GM21786 (cell line): ENCODE data around the gene GSTM3.

Experiments
- ATAC-seq: cut with Tn5 transposase; IDR thresholded peaks from one replicate; pipeline ENCODE4 v1.9.1; 2021; ENCODE audit not compliant: unreplicated experiment

Gene GSTM3

DNA sequence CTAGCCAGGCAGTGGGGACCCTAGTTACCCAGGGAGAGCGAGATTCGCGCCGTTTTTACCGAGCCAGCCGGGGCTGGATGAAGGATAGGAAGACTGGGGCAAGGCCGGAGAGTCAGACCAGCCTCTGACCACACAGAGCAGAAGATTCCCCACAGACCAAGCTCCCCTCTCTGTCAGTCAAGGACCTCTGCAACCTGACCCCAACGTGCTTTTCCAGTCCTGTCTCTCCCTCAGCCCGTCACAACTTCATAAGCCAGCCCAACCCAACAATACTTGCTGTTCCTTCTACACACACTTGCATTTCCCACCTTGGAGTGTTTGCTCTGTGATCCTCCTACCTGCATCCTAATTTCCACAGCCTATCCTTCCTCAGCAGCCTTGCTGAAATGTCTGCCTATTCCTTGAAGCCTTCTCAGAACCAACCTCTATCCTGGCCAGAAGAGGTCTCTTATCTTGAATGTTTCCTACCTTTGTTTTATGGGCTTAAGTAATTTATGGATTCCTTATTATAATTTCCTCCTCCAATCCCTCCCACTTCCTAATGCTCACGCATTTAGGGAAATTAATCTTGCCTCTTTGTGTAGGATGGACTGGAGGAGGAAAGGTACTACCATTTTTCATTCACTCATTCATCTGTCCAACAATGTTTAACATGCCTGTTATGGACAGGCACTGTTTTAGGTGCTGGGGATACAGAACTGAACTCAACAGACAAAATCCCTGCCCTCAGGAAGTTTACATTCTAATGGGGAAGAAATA is at the start of gene GSTM3:
Gene GSTM3, minus strand, starts transcription at position 424 of the 759 bp plus-strand sequence. CDS start 751 bp downstream, outside the sequence.
- ATAC-seq: no peak

- ATAC-seq: no peak
Measured at GRCh38 chr1:109790329-109790728, 49.5 kb upstream of the GSTM3 start.

GRCh38 chr1:109789551-109790180 is 48.8 kb upstream of the GSTM3 start:
- no peak for ATAC-seq

GRCh38 chr1:109788695-109789521 is 48.1 kb upstream of the GSTM3 start:
- no peak for ATAC-seq

DNA sequence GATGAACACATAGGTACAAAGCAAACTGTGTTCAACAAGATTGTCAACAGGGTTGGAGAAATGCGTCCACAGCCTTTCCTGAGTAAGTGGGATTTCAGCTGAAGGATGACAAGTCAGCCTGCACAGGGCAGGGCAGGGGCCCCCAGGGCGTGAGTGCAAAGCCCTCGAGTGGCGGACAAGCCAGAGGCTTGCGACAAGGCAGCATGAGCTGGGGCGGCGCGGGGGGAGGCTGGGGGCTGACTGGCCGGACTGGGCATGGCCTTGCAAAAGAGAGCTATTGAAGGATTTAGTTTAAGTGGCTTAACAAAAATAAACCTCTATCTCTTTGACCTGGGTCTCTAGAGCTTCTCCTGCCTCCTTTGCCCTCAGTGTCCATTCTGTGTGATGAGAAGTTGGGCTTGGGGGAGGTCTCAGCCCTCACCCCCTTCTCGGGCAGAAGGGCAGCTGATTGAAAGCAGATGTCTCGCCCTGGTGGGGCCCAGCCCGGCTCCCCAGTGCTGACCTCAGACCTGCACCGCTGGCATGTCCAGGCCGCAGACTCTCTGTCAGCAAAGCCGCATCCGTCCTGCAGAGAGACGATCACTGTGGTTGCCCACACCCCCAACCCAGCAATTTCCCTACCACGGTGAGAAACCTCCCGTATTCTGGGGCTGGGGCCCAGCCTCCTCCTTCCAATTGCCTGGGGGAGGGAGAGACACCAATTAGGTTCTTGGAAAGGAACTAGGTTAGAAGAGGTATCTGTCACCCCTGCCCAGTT is 47.2 kb upstream of the GSTM3 start:
- ATAC-seq: no peak

DNA sequence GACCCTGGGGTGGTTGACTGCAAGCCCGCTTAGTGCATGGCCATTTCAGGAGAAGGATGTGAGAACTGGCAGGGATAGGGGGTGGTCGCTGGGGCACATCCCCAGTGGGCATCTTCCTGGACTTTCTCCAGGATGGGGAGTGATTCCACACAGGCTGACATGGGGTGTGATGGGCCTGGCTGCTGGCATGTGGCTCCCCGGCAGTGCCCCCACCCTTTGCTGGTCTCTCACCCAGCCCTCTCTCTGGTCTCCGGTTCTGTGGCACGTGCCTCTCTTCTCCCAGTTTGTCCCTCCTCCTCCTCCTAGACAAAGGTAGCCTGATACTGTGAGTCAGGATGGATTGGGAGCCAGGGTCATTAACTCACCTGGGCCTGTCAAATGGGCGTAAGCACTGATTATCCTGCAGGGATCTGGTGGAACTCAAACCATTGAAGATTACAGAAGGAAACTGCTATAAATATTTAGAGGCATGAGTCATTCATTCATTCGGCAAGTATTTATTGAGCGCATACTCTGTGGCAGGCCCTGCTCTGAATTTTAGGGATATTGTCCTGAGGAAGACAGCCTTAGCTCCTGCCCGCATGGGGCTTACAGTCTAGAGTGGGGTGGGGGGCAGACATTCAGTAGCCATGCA is 46.5 kb upstream of the GSTM3 start:
- no peak for ATAC-seq

DNA sequence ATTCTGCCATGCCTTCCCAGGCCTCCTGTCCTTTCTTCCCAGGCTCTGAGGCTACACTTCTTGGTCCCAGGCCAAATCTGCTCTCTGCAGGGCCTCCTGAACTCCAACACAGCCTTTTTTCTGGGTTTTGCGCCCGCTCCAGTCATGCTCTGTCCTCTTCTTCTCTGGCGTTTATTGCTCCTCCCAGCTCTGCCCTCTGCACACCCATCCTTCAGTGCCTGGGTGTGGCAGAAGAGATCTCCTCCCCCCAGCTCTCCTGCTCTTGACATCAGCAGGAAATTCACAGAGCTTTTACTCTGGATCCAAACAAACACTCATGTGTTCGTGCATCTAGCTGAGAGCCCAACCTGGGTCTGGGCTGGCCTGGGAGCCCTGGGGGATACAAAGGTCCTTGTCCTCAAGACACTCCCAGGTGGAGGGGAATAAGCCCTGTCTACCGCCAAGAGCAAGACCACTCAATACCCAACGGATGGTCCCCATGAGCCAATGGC is 45.7 kb upstream of the GSTM3 start:
- no peak for ATAC-seq

DNA sequence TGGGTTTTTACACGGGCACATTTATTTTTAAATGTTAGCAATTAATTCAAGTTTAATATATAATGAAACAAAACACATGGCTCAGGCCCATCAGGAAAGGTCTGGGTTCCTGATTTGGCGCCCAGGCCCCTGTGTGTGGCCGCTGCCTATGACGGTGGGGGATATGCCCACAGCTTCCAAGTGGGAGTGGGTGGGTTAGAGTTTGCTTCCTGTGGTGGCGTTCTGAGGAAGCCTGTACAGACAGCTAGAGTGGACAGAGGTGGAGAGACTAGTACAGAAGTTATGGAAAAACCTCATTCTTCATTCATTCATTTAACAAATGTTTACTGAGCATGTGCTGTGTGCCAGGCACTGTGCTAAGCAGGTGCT is 45.3 kb upstream of the GSTM3 start:
- no peak for ATAC-seq

- ATAC-seq: no peak
Measured at GRCh38 chr1:109785446-109786111, 44.7 kb upstream of the GSTM3 start.

DNA sequence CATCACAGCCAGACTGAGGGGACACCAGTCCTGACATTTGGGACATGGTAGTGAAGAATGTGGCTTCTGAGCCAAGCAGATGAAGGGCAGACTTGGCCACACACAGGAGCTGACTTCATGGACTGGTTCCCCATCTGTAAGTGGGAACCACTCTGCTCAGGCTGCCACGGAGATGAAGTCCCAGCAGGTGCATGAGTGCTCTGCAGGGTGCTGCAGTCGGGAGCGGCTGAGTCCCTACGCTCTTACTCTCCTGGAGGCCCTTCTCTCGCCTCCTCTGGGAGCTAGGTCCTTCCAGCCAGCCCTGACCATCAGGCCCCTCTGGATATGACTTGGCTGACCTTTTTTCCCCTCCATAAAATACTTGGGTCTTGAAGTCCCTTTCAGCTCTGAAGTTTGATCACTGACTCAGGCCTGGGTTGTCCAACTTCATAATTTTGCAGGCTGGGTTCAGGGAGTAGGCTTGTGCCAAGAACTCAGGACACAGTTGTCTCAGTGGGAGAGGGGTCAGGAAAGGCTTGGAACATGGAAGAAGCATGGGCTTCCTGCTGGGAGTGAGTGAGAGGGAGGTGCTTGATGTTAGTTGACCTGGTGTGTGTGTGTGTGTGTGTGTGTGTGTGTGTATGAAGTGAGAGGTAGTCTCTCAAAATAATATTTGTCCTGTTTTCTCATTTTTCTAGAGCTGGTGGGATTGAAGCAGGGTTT is 43.9 kb upstream of the GSTM3 start:
- ATAC-seq: no peak

GRCh38 chr1:109783436-109783835 is 42.6 kb upstream of the GSTM3 start:
- ATAC-seq: no peak

- ATAC-seq: no peak
Measured at GRCh38 chr1:109782927-109783326, 42.1 kb upstream of the GSTM3 start.

GRCh38 chr1:109782514-109782913 is 41.7 kb upstream of the GSTM3 start:
- no peak for ATAC-seq

DNA sequence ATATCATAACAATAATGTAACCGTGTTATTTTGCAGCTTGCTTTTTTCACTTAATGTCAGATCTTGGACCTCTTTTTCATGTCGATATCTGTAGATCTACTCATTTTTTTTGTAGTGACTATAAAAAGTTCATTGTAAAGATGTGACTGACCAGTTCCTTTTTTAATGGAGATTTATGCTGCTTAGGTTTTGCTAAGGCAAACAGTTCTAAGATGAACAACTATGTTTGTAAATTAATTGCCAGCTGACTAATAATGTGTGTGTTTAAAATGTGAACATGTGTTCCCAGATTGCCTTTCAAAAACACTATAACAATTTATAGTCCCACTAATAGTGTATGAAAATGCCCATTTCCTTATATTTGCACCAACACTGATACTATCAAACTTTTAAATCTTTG is 41.0 kb upstream of the GSTM3 start:
- ATAC-seq: no peak

DNA sequence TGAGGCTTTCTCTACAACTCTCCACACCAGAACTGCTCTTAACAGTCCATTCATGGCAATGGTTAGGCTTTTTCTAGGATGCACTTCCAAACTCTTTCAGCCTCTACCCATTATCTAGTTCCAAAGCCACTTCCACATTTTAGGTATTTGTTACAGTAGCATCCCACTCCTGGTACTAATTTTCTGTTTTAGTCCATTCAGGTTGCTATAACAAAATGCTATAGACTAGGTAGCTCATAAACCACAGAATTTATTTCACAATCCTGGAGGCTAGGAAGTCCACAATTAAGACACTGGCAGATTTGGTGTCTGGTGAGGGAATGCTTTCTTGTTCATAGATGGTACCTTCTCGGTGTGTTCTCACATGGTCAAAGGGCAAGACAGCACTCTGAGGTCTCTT is 40.1 kb upstream of the GSTM3 start:
- no peak for ATAC-seq

- ATAC-seq: no peak
Measured at GRCh38 chr1:109777980-109778625, 37.3 kb upstream of the GSTM3 start.

DNA sequence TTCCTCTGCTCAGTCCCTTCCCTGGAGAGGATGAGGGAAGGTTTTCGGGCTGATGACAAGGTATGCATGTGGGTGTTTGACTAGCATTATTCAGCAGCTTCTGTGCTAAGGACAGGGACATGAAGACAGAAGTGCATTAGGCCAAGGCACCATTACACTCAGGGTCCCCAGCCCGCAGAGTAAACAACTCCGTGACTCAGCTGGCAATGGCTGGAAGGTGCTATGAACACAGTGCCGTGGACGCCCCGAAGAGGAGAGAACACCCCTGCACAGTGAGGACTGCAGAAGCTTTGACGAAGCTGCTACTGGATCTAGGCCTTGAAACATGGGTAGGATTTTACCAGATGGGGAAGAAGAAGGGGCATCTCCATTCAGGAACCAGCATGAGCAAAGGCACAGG is 36.6 kb upstream of the GSTM3 start:
- ATAC-seq: no peak

DNA sequence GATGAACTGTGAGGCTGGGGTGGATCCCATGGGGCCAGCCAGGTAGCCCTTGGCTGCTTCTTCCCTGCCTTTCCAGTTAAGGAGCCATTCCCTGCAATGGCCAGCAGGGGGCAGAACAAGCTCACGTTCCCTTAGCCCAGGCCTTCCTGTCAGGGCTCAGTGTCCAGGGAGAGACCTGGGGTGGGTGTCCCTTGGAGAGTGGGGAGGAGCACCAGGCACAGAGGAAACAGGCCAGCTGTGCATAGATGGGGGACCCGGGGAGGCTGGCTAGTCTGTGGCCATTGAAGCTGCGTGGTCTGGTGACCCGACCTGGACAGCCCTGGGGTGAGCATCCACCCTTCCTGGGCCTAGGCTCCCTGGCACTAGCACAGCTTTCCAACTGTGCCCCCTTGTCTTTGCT is 36.1 kb upstream of the GSTM3 start:
- peak; percentile 65 for ATAC-seq
